HUDEP-2 (cell line): Measurements from ENCODE around the gene ACAT2.
"Not testable (repeated sequence)": the region's sequence is repeated elsewhere in the genome, so short reads cannot be mapped to it uniquely, and the experiment has no call there.

Source experiments
- DNase-seq, 76 experiments: peaks; one replicate each; lab custom pipeline; 2025; ENCODE audit not compliant: unreplicated experiment in 76 of 76; lab: John Stamatoyannopoulos, UW

The ACAT2 gene

DNA sequence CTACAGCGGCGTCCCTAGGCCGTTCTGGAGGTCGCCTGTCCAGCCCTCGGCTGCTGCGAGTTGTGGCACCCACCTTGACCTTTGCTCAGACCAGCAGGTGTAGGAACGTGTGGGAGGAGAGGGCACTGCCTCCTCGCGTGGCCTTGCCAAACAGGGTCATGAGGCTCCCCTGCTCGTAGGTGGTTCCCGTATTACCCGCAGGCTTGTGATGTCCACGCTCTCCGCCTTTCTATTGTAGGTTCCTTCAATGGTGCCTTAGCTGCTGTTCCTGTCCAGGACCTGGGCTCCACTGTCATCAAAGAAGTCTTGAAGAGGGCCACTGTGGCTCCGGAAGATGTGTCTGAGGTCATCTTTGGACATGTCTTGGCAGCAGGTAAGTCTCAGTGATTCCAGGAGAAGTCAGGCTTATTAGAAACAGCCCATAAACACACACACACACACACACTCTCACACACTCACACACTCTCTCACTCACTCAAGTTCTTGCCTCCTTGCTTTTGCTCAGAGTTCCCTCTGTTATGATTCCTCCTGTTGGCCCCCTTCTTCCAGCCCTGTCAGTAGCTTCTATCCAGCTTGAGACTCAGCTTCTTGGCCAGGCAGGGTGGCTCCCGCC is 942 bp downstream of the ACAT2 start:
- DNase-seq: peak in 16 of 76 experiments; percentile 14 to 51 (median 32)

- no peak for DNase-seq
These were observed 5.1 kb downstream of the ACAT2 start for GRCh38 chr6:159766906-159767305.

DNA sequence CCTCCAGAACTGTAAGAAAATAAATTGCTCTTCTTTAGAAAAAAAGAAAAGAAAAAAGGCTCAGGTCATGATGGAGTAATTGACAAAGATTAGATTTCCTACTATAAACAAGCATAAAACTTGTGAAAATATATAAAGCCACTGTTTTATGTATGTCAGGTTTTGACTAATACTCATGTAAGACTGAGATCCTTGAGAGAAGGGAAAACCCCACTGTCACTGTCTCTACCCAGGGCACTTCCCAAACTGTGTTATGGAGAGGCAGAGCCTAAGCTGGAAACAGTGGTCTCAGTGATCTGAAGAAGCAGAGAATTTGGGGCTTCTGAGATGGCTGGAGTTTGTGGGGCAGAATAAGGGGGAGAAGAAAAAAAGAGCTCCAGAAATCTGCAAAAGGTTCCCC is 7.6 kb downstream of the ACAT2 start:
- no peak for DNase-seq

DNA sequence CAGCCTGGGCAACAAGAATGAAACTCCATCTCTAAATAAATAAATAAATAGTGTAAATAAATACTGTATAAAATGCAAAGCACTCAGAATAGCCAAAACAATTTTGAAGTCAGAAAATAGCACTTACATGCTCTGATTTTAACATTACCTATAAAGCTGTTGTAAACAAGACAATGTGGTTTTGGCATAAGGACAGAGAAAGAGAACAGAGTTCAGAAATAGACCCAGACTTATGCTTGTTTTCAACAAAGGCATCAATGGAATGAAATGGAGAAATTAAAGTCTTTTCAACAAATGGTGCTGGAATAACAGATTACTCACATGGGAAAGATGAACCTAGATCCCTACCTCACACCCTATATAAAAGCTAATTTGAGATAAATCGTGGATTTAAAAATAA is 10.4 kb downstream of the ACAT2 start:
- no peak for DNase-seq

GRCh38 chr6:159777240-159777904 is 15.5 kb downstream of the ACAT2 start:
- no peak for DNase-seq

DNA sequence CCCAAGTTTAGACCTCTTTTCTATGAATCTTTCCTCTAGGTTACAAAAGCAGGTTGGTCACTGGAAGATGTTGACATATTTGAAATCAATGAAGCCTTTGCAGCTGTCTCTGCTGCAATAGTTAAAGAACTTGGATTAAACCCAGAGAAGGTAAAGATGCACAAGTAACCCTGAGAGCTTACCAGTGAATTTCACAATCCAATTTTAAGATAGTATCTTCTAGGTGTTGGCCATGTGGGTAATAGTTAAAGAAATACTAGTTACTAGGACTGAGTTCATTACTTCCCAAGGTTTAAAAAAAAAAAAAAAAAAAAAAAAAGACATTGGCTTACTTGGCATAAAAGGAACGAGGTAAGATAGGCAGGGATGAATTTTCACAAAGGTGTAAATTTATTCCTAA is 16.3 kb downstream of the ACAT2 start:
- no peak for DNase-seq

GRCh38 chr6:159778542-159779103 is 16.8 kb downstream of the ACAT2 start:
- no peak for DNase-seq

- no peak for DNase-seq
These were observed 26.4 kb downstream of the ACAT2 start for GRCh38 chr6:159788276-159788675.

DNA sequence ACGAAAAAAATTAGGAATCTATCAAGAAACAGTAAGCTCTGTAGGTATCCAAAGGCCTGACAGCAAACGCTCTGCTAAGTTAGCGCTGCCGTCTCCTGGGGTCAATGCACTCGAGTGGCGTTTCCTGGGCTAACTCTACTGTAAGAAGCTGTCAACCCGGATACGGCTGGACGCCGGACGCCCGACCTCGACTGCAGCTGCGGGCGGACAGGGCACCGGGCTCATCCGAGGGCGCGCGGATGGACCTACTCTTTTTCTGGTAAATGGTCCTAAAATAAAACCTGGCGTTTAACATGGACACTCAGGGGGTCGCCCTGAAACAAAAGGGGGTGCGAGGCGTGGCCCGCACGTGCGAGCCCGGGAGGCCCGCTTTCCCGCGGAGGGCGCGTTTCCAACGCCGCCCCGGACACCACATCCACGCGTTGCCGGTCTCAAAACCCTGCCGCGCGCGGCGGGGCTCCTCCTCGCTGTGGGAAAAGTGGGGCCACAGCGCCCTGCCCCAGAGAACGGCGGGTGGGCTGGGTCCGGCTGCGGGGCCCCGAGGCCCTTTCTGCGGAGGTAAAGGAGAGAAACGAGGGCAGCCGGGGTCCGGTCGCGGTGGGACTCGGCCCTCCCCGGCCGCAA is 27.0 kb downstream of the ACAT2 start:
- peak in 18 of 76 experiments; percentile 14 to 39 (median 26) for DNase-seq

- DNase-seq: peak; percentile 75 to 100 (median 99)
These were observed 27.7 kb downstream of the ACAT2 start, which contains the start of gene TCP1 for GRCh38 chr6:159789377-159790148. TSS of gene TCP1 (minus strand) at chr6:159789602. CDS start at chr6:159789468, 134 bp downstream.

DNA sequence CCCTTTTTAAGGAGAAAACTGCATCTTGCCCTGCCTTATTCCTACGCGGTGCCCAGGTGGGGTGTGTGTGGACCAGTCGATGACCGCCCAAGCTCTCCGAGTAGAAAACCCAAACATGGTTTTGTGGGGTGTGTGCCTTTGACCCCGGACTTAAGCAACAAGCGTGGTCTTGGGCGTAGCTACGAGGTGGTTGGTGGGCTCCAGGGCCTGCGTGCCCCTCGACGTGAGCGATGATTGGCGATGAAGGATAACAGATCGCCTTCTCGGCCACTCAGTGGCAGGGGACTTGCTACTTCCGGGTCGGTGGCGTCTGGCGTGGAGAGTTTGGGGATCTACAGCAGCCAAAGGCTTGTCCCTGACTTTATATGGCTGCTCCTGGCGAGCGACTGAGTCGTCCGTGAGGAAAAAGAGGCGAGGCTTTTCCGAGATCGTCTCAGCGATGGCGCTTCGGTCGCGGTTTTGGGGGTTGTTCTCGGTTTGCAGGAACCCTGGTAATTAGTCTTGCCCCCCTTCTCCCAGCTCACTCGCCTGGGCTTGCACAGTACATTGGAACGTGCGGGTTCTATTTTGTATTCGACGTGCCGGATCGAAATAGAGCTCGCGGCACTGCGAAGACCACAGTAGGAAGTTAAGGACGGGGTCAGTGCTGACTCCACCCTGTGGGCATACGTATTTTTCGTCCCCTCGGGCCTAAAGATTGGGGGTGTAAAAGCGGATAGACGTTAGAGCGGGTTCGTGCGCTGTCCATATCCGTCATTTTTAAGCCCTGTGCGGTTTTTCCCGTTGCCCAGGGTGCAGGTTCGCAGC is 28.5 kb downstream of the ACAT2 start, which contains the start of gene MRPL18:
MRPL18 (plus strand) TSS at position 319 of the 807 bp plus-strand sequence; CDS start at position 440, 121 bp downstream.
- DNase-seq: peak in 75 of 76 experiments; percentile 67 to 98 (median 92)

DNA sequence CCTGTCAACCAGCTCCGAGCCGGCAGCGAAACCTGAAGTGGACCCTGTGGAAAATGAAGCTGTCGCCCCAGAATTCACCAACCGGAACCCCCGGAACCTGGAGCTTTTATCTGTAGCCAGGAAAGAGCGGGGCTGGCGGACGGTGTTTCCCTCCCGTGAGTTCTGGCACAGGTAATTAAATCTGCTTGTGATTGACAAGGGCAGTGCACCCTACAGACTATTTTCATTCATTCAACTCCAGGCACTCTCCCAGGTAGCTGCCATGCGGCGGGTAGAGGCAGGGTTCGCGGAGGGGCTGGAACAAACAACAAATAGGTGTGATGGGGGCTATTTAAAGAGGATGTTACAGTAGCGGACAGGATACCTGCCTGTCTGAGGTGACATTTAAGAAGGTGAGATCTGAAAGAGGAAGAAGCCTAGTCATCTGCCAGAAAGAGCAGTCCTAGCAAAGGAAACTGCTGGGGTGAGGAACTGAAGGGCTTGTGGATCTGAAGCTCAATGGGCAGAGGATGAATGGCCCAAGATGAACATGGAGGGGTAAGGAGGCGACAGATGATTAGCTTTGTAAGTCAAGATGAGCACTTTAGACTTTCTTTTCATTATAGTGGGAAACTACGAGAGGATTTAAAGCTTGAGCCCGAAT is 29.2 kb downstream of the ACAT2 start:
- DNase-seq: no peak

DNA sequence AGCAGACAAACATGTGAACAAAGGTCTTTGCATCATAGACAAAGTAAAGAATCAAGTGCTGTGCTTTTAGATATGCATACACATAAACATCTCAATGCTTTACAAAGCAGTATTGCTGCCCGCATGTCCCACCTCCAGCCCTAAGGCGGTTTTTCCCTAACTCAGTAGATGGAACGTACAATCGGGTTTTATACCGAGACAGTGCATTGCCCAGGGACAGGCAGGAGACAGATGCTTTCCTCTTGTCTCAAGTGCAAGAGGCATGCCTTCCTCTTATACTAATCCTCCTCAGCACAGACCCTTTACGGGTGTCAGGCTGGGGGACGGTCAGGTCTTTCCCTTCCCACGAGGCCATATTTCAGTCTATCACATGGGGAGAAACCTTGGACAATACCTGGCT is 33.1 kb downstream of the ACAT2 start:
- DNase-seq: not testable (repeated sequence)

GRCh38 chr6:159797554-159797953 is 35.7 kb downstream of the ACAT2 start:
- no peak for DNase-seq

- DNase-seq: no peak
These were observed 38.5 kb downstream of the ACAT2 start, which contains the start of gene PNLDC1 for GRCh38 chr6:159800141-159800865. TSS of gene PNLDC1 (plus strand) at chr6:159800276. CDS start at chr6:159800308, 32 bp downstream.

DNA sequence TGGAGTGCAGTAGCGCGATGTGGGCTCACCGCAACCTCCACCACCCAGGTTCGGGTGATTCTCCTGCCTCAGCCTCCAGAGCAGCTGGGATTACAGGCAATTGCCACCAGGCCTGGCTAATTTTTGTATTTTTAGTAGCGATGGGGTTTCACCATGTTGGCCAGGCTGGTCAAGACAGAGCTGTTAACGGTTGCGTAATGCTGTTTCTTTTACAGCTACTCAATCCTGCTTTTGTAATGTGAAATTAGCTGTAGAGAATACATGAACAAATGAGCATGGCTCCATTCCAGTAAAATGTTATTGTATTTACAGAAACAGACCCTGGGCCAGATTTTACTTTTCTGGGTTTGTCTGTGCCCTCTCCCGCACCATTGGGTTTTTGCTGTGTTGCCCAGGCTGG is 40.1 kb downstream of the ACAT2 start:
- no peak for DNase-seq

DNA sequence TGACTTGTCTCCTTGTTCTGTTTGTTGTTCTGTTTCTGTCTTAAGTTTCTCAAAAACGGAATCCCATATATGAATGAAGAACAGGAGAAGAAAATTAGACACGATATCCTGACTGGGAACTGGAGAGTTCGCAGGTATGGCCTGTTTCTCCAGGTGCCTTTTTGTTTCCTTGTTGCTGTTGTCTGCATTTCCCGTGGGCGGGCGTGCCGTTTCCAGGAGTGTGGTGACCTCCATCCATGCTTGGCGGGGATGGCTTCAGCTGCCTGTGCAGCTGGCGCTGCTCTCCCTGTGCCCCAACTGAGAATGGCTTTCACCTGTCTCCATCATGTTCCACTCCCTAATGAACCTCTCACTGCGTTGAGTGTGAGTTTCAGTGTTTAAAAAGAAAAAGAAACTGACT is 42.7 kb downstream of the ACAT2 start:
- DNase-seq: no peak

DNA sequence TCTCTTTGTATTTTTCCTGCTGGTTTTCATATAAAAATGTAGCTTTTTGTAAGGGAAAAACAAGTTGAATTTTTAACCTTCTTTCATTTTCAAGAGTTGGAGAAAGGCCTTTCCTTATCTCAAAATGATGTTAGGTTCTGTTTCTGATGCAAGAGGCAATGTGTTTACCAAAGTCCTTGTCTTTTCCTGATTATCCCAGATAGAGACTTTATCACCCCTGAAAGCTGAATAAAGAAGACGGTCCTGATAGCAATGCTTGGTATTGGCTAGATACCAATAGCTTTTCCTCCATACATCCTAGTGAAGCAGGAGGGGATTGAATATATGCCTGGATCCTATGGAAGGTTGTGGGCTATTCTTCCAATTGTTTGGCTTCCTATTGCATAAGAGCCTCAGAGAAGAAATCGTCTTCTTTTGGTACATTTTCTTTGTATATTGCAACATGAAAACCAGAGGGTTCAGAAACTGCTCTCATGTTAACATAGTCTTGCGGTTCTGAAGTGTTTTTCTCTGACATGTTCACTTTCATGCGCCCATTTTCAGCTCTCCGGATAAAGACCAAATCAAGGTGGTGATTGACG is 43.7 kb downstream of the ACAT2 start:
- DNase-seq: no peak
